Transverse colon (tissue), 4 donors: ENCODE results near the gene CDCA8. TPM values are rescaled to one million over a fixed set of nuclear protein-coding genes. Genes with fewer than 3 reads are reported as not detected.

ENCODE experiments used
- DNase-seq: peaks from one replicate; pipeline ENCODE4 v3.0.0-alpha.2; 2019
- H3K27ac ChIP-seq, 4 donors: fragments of 200-600 bp; sonication (generic); 2 replicates each; pipeline ENCODE4 v1.5.1; 2016 to 2018; ENCODE audit warnings: inconsistent platforms in 4 of 4
- H3K27me3 ChIP-seq: fragments of 200-600 bp; sonication (generic); 2 replicates; pipeline ENCODE4 v1.5.1; 2017; ENCODE audit warnings: inconsistent platforms
- H3K36me3 ChIP-seq, 4 donors: fragments of 200-600 bp; sonication (generic); 2 replicates each; pipeline ENCODE4 v1.5.1; 2017 to 2019; ENCODE audit warnings: inconsistent platforms in 4 of 4
- H3K4me1 ChIP-seq, 4 donors: fragments of 200-600 bp; sonication (generic); 2 replicates each; pipeline ENCODE4 v1.5.1; 2017 to 2020; ENCODE audit warnings: inconsistent platforms in 4 of 4
- H3K4me3 ChIP-seq, 4 donors: fragments of 200-600 bp; sonication (generic); 1 replicate in 1 of 4; 2 replicates in 3 of 4; pipeline versions ENCODE4 v1.5.1 to v1.6.1; 2017 to 2019; ENCODE audit warnings: inconsistent platforms in 4 of 4
- H3K9me3 ChIP-seq, 2 donors: fragments of 200-600 bp; sonication (generic); 2 replicates each; pipeline ENCODE4 v1.5.1; 2017 to 2019; ENCODE audit warnings: inconsistent platforms in 2 of 2
- EP300 ChIP-seq: sonication (generic); formaldehyde crosslinking; IDR thresholded peaks from one replicate; pipeline ENCODE4 v1.6.1; 2017; ENCODE audit warnings: antibody characterized with exemption, low read depth
- POLR2A ChIP-seq: fragments of 450-650 bp; IDR thresholded peaks from one replicate; pipeline ENCODE4 v1.6.1; 2016; ENCODE audit warnings: antibody characterized with exemption, mild to moderate bottlenecking, moderate library complexity
- POLR2AphosphoS5 ChIP-seq, 3 donors: sonication (generic); formaldehyde crosslinking; IDR thresholded peaks; one replicate each; pipeline ENCODE4 v1.6.1; 2016; ENCODE audit warnings: antibody characterized with exemption in 3 of 3
- WGBS, 2 donors: methylation state at CpG; one replicate each; pipeline ENCODE4 v1.1.5; 2018; ENCODE audit warnings: low coverage in 1 of 2; 5-methylcytosine and 5-hydroxymethylcytosine counted together
- in situ Hi-C, 4 donors: fragments of 200-750 bp; cut with MboI; loops; one replicate each; pipeline versions ENCODE4 v1.15.0 to v1.15.1; 2017; ENCODE audit warnings: low sequenced_read_pairs in 3 of 4, low pct_ligation_motif_present in 1 of 4, low pct_unique_long_range_greater_than_20kb in 1 of 4
- intact Hi-C: fragments of 100-400 bp; cut with DNase I; formaldehyde crosslinking; loops from one replicate; pipeline ENCODE4 v1.15.1; 2023; ENCODE audit warnings: low total_unique reads
- total RNA-seq, 4 donors: library from RNA; depleted of rRNA; stranded (reverse); fragments of >200 nt; gene quantifications; one replicate each; pipeline ENCODE4 v1.1.0, GENCODE V29; 2016
- TF ChIP-seq, protein P1 (sequence below), 5 experiments: fragments of 200-600 bp in 3 of 5; fragments of 450-650 bp in 2 of 5; sonication (generic) in 3 of 5; IDR thresholded peaks; 1 replicate in 2 of 5; 2 replicates in 3 of 5; pipeline ENCODE4 v1.5.1; 2016 to 2017; ENCODE audit warnings: antibody characterized with exemption in 5 of 5, inconsistent platforms in 3 of 5, mild to moderate bottlenecking in 2 of 5, moderate library complexity in 1 of 5

CDCA8 gene
- total RNA-seq, 4 donors from 2014 or later, result 2.0 to 5.7 (median 2.1) TPM; not detected in 1

DNA sequence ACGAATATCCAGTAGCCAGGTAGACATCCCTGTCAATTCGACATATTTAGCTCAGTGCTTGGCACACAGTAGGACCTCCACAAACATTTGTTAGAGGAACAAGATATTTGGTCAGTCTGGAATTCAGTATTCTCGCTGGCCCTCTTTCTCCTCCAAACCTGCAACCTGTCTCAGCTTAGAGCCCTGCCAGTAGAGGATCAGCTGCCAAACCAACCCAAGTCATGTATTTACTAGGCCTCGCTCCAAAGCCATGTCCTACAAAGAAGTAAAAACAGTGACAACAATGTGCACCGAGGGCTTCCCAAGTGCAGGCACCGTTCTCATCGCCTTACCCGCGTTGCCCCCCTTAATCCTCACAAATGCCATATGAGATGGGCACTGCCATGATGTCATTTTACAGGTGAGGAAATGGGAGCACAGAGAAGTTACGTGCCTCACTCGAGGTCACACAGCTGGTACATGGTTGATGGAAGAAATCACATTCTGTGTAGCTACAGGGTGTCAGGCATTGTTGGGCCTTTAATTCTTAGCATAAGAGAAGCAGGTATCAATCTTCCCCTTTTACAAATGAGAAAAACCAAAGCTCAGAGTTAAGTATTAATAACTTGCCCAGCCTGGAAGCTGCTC lies 26.0 kb upstream of the CDCA8 start:
- no peak for TF ChIP-seq POLR2A
- TF ChIP-seq EP300, result no peak
- TF ChIP-seq, protein P1, sequence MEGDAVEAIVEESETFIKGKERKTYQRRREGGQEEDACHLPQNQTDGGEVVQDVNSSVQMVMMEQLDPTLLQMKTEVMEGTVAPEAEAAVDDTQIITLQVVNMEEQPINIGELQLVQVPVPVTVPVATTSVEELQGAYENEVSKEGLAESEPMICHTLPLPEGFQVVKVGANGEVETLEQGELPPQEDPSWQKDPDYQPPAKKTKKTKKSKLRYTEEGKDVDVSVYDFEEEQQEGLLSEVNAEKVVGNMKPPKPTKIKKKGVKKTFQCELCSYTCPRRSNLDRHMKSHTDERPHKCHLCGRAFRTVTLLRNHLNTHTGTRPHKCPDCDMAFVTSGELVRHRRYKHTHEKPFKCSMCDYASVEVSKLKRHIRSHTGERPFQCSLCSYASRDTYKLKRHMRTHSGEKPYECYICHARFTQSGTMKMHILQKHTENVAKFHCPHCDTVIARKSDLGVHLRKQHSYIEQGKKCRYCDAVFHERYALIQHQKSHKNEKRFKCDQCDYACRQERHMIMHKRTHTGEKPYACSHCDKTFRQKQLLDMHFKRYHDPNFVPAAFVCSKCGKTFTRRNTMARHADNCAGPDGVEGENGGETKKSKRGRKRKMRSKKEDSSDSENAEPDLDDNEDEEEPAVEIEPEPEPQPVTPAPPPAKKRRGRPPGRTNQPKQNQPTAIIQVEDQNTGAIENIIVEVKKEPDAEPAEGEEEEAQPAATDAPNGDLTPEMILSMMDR (IDR thresholded peaks at IDR 0.05), result no peak
- no peak for TF ChIP-seq POLR2AphosphoS5 (IDR thresholded peaks at IDR 0.05)
- H3K9me3 ChIP-seq, result no peaks in the 10 kb centered on the region
- DNase-seq, result no peak
- WGBS, 2 donors, result 81% methylated on average over 11 of the region's 11 CpGs; no CpG with 5 or more reads in 1 of the 2 donors
- intact Hi-C loops, result no loop called here
- no peaks in the 10 kb centered on the region for H3K4me1 ChIP-seq
- H3K4me3 ChIP-seq, result no peak overlapping the region
- H3K27ac ChIP-seq, result no peak overlapping the region
- H3K36me3 ChIP-seq, result no peaks in the 10 kb centered on the region
- H3K27me3 ChIP-seq, result peaks cover 23% of the 10 kb centered on the region
- in situ Hi-C loops, result loop anchor here in 1 of 4 donors (25.0 kb wide), 1 partner anchor 229 kb away; no protein-coding TSS in a partner anchor

DNA sequence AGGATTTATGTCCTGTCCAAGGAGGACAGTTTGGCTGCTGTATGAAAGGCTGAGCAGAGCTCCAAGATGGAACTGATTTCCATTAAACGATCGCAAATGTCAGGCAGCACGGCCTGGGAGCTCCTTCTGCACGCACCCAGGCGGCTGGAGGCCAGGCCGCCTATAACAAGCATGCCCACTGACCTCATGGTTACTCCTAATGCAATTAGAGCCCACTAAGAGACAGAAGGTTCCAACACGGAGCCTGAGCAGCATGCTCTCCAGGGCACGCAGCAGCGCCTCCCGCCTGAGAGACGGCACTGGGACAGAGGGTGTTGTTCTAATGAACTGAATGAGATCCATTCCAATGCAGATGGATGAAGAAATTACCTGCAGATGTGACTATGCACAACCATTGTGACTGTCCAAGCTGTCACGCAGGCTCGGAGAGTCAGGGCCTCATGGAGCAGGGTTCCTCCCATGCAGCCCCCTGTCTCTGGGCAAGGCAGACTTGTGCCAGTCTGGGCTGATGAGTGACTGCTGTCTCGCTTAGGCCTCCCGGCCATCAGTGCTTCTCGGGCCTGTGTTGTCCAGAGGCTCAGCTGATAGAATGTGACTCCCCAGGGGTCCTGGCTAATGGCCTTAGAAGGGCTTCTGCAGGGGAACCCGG lies 25.2 kb upstream of the CDCA8 start:
- WGBS, 2 donors, result 60 to 66% methylated on average over 1 to 17 of the region's 17 CpGs
- in situ Hi-C loops, result loop anchor here in 1 of 4 donors (25.0 kb wide), 1 partner anchor 230 kb away; no protein-coding TSS in a partner anchor
- DNase-seq, result no peak
- H3K9me3 ChIP-seq, result no peaks in the 10 kb centered on the region
- H3K4me3 ChIP-seq, result no peak overlapping the region
- H3K27me3 ChIP-seq, result peaks cover 26% of the 10 kb centered on the region
- no peak overlapping the region for H3K27ac ChIP-seq
- TF ChIP-seq POLR2AphosphoS5 (IDR thresholded peaks at IDR 0.05) (no peak), EP300 (no peak), POLR2A (no peak)
- TF ChIP-seq, protein P1 (IDR thresholded peaks at IDR 0.05), result no peak
- no peaks in the 10 kb centered on the region for H3K36me3 ChIP-seq
- no peaks in the 10 kb centered on the region for H3K4me1 ChIP-seq
- intact Hi-C loops, result no loop called here

DNA sequence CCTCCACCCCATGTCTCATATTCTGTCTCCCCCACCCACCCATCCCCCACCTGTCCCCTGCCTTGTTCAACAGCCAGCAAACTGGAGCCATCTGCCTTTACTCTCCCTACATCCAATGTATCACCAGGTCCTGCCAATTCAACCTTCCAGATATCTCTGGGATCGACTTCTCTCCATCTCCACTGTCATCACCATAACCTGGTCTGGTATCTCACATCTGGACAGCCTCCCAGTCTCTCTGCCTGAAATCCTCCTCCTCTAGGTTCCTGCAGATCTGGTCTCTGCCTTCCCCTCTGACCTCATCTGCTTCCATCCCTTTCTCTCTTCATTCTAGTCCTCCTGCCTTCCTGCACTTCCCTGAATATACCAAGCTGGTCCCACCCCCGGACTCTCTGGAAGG lies 22.2 kb upstream of the CDCA8 start:
- in situ Hi-C loops, result loop anchor here in 1 of 4 donors (25.0 kb wide), 1 partner anchor 233 kb away; no protein-coding TSS in a partner anchor
- intact Hi-C loops, result no loop called here
- no peak for DNase-seq

DNA sequence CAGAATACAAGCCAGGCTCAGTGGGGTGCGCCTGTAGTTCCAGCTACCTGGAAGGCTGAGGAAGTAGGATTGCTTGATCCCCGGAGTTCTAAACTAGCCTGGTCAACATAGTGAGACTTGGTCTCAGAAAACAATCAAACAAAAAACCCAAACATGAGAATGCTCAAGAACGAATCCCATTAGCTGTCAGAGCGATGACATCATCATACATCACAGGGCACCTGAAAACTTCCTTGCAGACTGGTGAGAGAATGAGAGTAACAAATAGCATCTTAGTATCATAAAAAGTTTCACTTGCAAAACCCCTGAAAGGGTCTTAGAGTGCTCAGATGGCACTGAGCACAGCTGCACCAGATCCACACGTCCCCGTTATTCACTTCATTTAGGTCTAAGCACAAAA lies 21.1 kb upstream of the CDCA8 start:
- TF ChIP-seq EP300 (no peak), POLR2A (no peak)
- intact Hi-C loops (no loop called here), in situ Hi-C loops (loop anchor here in 1 of 4 donors (25.0 kb wide), 1 partner anchor 234 kb away; no protein-coding TSS in a partner anchor)
- Histone ChIP-seq H3K27ac (no peak overlapping the region), H3K9me3 (no peaks in the 10 kb centered on the region), H3K36me3 (no peaks in the 10 kb centered on the region), H3K4me1 (peaks cover 0 to 10% (median 0%) of the 10 kb centered on the region in 4 donors), H3K4me3 (no peak overlapping the region), H3K27me3 (peaks cover 33% of the 10 kb centered on the region)
- DNase-seq, result no peak
- WGBS, 2 donors, result 69 to 83% methylated on average over 1 to 6 of the region's 6 CpGs

More for the DNA sequence above, 22.2 kb upstream of the CDCA8 start:
- no peaks in the 10 kb centered on the region for H3K9me3 ChIP-seq
- 60 to 75% methylated on average over 2 of the region's 2 CpGs for WGBS, 2 donors
- H3K27me3 ChIP-seq, result peaks cover 33% of the 10 kb centered on the region
- no peaks in the 10 kb centered on the region for H3K4me1 ChIP-seq
- H3K36me3 ChIP-seq, result no peaks in the 10 kb centered on the region
- H3K4me3 ChIP-seq, result no peak overlapping the region
- no peak overlapping the region for H3K27ac ChIP-seq
- TF ChIP-seq POLR2AphosphoS5 (IDR thresholded peaks at IDR 0.05), result no peak
- TF ChIP-seq EP300, result no peak
- TF ChIP-seq POLR2A, result no peak
- TF ChIP-seq, protein P1 (IDR thresholded peaks at IDR 0.05), result no peak
